ENCODE measurements around the gene ACBD4.

- TF ChIP-seq TAF1 (IDR thresholded peaks at IDR 0.05; ENCODE audit: borderline replicate concordance, low read depth, low read length): no peak
- no peak for TF ChIP-seq POLR2A (IDR thresholded peaks at IDR 0.05; ENCODE audit: low read depth, low read length)
- TF ChIP-seq POLR2AphosphoS5 (IDR thresholded peaks at IDR 0.05; ENCODE audit: low read depth, low read length): no peak
These were observed 9.5 kb downstream of the ACBD4 start for GRCh38 chr17:45145035-45145389.
